ENCODE data around the gene SCCPDH.

DNA sequence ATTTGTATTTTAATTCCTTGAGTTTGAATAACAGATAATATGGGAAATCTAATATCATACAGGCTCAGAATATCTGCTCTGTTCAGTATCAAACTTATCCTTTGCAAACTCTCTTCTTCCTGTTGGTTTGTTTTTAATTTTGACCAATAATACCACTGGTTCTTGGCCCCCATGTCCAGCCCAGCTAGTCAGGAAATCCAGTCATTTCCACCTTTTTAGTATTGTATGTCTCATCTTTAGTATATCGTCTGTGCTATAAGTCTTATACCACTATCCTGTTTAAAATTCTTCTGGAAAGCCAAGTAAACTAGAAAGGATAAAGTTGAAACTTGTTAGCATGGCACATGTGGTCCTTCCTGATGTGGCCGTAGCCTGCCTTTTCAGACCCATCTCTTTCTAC, 10.7 kb downstream of the SCCPDH start:
- no peak for TF ChIP-seq POLR2AphosphoS5 (IDR thresholded peaks at IDR 0.05; ENCODE audit: low read depth, low read length)
- no peak for TF ChIP-seq POLR2A (IDR thresholded peaks at IDR 0.05; ENCODE audit: low read depth, low read length)
